ENCODE data around the gene CYP27C1.

- TF ChIP-seq FOXO4 (CRISPR knock-in tag; conservative IDR thresholded peaks at IDR 0.05) (no peak), ZBTB10 (CRISPR knock-in tag; IDR thresholded peaks at IDR 0.05; ENCODE audit: borderline replicate concordance) (no peak), BHLHE40 (IDR thresholded peaks at IDR 0.05; ENCODE audit: low read length) (no peak), MAX (IDR thresholded peaks at IDR 0.05) (no peak), KAT7 (CRISPR knock-in tag; IDR thresholded peaks at IDR 0.05; ENCODE audit: borderline replicate concordance) (no peak), YY1 (IDR thresholded peaks at IDR 0.05; ENCODE audit: insufficient read depth, insufficient replicate concordance, low read depth, low read length) (no peak), POLR2A (IDR thresholded peaks at IDR 0.05; ENCODE audit: insufficient read depth in 1 of 2, low read depth in 2 of 2, low read length in 2 of 2) (no peak), BCL6 (CRISPR knock-in tag; IDR thresholded peaks at IDR 0.05) (no peak), RFXANK (CRISPR knock-in tag; IDR thresholded peaks at IDR 0.05) (no peak), CTCF (CRISPR knock-in tag; IDR thresholded peaks at IDR 0.05) (no peak), ZNF282 (IDR thresholded peaks at IDR 0.05; ENCODE audit: partially characterized antibody) (no peak)
Observed at GRCh38 chr2:127175751-127176354, 44.2 kb downstream of the CYP27C1 start.

Data from HepG2 (cell line).